GM21423 (cell line): Measurements from ENCODE around the gene FILIP1L.

ENCODE experiments used
- ATAC-seq: cut with Tn5 transposase; IDR thresholded peaks from one replicate; pipeline ENCODE4 v1.9.1; 2021; ENCODE audit warnings: mild to moderate bottlenecking, moderate library complexity; ENCODE audit not compliant: unreplicated experiment

FILIP1L gene

DNA sequence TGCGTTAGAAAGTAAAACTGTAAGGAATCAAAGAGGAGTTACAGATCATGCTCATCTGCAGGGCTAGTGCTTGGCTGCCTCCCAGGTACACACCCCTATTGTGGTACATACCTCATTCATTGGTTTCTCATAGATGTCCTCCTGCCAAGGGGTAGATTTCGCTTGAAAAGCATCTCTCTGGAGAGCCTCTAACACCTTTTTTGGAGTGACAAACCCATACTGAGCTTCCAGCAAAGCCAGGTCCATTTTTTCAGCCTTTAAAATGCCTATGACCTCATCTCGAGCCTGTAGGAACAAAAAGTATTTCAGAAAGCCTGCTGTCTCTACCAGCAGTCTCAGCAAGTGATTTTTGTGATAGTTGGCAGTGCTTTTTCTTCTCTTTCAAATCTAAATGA lies 184.6 kb downstream of the FILIP1L start:
- no peak for ATAC-seq

DNA sequence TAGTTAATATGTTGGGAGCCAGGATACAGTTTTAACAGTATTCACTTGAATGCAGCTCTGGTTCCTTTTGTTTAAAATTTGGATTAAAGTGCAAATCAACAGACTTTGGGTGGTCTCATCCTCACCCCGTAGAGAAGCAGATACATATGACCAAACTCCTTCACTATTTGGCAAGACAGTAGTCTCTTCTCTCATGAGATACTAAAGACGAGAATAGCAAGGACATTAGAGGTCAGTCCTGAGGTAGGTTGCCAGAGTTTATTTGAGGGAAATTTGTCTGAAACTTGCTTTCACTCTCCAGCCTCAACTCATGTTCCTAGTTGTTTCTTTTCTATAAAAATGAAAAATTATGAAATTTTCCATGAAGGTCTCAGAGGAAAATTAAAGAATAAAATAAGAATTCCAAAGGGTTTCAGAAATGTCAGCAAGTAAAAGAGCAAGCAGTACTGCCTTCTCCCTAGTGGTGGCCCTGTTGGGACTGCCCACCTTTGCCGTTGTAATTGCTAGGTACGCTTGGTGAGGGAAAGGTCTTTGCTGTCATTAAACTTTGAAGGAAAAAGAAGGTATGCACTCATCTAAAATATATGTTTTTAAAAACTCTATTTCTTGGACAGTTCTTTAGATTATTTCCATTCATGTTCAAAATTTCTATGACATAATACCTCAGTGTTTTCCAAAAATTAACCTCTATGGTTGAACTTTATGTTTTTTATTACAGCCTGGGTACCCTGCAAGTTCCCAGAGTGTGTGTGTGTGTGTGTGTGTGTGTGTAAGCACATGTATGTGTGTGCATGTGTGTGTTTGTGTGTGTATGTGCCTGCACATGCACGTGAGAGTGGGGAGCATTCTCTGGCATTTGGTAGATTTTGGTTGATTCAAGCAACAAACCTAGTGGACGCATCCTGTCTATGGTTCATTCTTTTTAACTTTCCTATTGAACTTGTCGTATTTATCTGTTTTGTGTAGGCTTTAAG lies 185.2 kb downstream of the FILIP1L start:
- no peak for ATAC-seq

DNA sequence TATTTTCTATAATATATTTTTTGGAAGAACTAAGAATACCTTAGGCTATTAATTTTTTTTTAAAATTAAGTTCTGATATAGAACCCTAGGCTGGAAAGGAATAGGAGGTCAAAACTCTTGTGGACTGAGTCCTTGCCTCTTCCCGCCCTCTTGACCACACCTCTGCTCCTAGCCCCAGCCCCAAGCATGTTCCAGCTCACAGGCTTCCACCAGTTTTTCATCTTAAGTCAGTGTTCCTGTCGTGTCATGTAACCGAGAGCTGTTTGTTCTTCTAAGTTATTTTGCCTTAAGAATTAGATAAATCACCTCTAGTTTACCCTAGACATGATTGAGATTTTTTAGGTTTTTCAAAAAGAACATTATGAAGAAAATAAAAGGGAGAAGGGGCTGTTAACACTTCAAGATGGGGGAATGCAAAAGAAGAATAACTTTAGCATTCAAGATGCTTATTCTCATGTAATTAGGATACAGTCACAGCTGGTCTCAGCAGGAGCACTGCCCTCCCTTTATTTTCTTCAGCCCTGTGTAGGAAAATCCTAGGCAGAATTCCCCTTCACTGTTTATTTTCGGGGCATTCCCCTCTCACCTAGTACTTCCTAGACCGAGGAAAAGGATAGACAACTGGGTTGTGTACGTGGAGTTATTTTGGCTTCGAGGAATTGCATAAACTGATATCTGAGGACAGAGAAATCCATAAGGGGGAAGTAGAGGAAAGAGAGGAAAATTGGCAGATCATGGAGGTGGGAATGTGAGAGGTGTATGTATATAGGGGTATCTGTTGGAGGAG lies 186.4 kb downstream of the FILIP1L start:
- no peak for ATAC-seq

DNA sequence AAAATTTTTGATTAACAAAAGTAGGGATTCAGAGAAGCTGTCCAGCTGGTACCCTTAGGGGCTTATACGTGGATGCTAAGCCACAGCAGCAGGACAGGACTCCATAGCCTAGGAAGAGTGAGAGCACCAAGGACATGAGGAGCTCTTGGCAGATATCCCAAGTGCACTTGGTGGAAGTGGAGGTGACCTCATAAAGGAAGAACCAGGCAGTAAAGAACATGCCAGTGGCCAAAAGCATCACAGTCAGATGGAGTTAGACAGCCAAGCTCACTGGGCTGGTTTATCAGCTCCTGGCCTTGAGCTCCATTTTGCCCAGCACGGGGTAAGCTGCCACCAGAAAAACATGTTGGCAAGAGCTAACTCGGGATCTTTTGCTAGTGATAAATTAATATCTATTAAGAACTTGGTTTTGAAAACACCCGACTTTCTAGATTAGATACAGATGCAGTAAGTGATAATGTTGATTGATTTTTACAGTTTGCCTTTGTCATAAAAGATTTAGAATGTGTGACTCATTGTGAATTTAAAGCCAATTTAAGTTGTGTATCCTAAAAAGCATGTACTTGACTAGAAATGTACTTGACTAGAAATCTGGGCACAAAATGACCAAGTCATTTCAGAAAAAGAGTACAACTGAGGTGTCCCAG lies 188.6 kb downstream of the FILIP1L start:
- ATAC-seq: no peak

DNA sequence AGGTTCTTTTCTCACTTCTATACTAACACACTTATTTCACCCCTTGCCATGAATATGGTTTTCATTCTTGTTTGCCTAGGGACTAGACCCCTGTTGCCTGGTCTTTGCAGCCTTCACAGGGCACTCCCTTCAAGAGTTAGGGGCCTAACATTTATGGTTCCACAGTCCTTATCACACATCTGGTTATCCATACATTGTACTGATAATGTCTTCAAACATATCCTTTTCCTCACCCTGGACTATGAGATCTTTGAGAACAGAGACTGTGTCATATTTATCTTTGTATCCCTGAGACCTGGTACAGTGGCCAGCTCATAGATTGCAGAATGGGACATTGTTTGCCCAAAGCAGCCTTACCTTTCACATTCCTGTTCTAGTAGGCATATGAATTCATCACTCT lies 190.4 kb downstream of the FILIP1L start:
- no peak for ATAC-seq

DNA sequence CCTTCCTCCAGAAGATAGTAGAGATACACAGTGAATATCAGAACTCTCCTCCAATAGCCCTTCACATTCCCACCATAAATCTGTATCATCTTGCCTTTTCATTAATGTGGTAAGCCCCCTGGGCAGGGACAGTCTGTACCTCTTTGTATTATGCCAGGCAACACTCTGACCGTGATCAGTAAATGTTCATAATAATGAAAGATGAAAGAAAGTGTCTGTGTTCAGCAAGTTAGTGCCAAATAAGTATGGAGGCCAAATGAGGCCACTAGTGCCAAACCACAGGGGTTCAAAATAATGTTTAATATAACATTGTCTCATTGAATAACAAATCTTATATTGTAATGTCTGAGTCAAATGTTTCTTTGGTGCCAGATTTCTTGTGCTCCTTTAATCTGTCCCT lies 192.3 kb downstream of the FILIP1L start:
- ATAC-seq: no peak

DNA sequence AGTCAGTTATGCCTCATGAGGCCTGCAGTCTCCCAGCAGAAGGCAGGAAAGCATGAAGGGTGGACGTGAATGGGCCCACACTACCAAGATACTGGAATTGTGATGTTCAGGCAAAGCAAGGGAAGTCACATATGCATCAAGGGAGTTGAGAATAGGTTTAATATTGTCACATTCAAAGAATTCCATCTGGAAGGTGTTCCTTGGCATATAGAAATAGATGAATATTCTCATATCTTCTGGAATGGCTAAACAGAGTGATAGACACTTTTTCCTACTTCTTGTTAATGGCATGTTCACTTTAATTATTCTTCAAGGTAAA lies 193.0 kb downstream of the FILIP1L start:
- no peak for ATAC-seq

DNA sequence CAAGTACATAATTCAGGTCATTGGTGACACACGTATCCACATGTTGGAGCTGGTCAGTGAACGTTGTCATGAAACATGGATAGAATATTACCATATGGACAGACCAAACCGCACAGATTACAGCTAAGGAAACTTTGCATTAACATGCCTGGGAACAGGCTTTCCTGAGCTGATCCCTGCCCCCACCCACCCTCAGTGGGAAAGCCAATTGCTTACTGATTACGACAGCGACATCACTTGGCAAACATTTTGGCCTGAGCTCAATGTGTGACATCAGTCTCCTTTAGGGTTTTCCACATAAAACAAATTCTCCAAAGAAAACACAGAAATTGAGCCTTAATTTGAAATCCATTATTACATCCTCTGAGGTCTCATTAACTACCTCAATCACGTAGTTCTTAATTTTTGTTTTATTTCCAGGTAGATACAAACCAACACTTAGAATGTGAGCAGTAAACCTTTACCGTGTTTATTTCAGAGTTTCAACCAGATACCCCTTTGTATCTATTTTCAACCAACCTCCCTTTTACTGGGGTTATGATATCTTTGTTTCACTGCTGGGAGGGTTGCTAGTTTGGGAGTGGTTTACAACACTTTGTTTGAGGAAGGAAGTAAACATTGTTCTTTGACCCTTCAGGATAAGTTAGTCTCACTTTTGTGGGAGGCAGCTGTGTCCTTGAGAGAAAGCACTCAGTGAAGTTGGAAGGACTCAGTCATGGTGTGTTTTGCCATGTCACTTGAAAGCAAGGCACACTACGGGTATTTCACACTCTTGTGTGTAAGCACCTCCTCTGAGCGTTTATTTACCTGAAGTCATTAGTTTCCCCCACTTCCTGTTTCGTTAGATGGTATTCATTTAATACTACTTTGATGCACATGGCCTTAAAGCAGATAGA lies 193.6 kb downstream of the FILIP1L start:
- ATAC-seq: no peak

DNA sequence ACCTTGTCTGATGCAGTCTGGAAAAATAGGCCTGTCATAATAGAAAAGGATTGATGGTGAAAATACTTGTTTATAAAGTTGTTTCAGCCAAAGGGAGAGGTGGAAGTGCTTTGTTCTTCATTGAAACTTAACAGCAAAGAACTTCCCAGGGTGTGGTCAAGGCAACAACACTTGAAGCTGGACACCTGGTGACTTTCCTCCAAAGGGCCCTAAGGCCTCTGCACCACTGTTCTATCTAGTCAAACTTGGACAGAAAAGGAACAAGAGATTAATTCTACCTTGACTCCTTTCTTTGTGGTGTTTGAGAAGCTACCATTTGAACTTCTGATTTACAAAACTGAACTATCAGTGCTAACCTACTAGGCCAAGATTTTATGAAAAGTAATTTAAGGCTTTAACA lies 194.6 kb downstream of the FILIP1L start:
- ATAC-seq: no peak

DNA sequence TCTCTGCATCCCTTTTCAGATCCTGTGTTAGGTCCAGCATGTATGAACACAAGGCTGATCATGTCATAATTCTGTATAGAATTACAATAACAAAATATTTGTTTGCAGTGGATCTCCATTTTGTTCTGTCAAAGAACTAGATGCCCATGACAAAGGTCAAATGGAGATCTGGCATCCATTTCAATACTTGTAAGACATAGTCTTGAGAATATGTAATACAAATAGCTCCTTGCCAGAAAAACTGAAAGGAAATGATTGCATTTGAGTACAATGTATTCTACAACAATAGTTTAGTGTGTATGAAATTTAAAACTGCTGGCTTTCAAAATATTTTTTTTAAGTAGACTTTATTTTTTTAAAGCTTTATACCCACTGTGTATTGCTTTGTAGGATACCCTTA lies 195.6 kb downstream of the FILIP1L start:
- ATAC-seq: no peak

DNA sequence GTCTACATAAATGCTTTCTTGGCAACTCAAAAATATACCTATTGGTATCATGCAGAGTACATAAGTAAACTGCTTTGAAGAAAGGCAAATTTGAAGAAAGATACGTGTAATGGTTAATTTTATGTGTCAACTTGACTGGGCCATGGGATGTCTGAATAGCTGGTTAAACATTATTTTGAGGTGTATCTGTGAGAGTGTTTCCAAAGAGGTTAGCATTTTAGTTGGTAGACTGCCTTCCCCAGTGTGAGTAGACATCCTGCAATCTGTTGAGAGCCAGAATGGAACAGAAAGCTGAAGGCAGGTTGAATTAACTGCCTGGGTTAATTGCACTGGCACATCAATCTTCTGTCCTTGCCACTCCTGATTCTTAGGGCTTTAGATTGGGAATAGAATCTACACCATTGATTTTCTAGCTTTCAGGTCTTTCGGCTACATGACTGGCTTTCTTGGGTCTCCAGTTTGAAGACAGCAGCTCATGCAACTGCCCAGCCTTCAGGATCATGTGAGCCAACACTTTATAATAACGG lies 198.3 kb downstream of the FILIP1L start:
- ATAC-seq: no peak

DNA sequence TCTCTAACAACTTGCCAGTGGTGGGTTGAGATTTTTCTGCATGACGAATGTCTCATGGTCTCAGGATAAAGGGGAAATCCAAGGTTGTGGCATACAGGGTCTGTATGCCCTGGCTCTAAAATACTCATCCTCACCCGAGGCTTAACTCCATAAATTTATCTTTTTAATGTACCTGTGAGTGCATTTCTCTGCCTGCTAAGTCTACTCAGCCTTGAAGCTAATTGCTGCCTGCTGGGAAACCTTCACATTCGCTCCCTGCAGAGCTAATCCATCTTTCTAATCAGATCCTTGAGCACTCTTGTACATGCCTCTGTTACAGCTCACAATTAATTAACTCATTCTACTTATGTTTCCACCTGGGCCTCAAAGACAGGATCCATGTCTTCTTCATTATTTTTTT lies 202.9 kb downstream of the FILIP1L start:
- no peak for ATAC-seq

DNA sequence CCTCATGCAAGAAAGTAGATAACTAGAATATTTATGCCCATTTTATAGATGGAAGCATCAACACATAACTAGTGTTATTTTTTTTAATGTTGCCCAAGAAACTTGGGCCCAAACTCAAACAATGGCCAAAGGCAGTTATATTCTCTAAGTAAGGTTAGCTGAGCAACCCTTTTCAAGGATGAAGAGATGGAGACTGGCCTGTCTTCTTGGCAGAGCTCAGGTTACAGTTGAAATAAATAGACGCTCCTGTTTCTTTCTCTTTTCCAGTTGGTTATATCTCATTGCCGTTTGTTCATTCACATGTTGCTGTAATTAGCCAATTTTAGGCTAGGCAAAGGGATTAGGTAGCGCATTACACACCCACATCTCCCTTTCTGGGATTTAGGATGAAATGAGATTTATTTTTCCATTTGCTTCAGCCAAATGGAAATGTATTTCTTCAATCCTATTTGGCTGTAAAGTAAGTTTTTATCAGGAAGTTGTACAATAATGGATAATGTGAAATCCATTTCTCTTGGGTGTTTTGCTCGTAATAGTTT lies 203.5 kb downstream of the FILIP1L start:
- ATAC-seq: no peak

DNA sequence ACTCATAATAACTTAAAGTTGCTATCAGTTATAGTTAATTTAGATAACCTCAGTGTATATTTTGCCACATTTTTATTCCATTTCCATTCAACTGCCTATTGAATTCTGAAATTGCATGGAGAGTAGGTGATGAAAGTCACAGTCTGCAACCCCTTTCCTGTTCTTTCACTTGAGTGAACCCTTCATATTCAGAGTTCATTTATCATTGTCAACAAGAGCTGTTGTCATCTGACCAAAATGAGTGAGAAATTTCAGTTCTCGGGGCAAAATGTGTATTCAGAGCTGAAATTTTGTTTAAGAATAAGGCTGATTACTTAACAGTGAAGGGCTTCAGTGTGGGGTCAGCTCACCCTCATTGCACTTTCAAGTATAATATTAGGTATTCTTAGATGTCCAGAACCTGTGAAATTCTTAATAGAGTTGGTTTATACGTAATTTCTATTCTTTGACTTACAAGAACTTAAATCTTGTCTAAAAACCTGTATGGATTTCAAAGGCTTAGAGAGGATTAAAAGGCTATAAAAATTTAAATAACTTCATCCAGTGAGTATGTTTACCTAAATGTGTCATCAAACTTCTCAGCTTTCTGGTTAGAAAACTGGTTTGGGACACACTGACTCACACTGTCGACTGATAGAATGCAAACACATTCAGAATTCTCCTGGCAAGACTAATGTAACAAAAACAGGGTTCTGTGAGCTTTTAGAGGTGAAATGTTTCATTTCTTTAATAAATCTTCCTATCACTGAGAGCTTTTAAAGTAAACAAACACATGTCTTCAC lies 204.4 kb downstream of the FILIP1L start:
- ATAC-seq: no peak

DNA sequence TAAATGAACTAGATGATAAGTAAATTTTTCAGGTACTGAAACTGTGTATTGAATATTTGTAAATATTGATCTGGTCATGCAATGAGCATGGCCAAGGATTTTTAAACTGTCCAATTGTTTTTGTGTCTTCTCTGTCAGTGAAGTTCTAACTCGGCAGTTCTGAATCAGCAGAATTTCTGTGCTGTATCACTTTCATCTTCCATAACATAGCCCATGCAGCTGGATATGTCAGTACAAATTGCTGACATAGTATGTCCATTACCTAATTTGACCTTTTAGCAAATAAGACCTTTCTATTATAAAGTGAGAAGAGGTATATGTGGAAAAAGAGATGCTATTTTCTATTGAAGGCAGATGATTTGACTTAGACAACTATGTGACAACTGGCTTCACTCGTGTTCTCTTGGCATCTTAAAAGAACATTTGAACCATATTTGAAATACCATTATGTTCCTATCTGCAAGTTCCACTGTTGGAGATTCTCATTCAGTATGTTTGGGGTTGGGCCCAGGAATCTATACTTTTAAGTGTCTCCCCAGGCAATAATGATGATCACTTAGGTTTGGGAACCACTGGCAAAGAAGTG lies 206.2 kb downstream of the FILIP1L start:
- ATAC-seq: no peak

DNA sequence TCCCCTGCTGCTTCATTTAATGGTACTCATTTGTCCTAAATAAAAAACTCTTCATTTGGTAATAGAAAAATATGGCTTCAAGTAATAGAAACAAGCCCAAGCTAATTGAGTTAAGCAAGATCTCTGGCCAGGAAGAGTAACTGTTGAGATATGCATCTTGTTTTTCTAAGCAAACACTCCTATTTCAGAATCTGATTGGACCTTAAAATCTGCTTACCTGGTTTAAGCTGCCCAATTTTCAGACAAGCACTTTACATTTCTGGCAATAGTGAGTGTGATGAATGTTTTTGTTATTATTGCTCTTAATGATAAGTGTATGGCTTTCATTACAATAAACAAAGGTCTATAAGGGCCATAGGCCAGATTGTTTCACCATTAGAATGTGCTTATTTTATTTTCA lies 210.4 kb downstream of the FILIP1L start:
- no peak for ATAC-seq

DNA sequence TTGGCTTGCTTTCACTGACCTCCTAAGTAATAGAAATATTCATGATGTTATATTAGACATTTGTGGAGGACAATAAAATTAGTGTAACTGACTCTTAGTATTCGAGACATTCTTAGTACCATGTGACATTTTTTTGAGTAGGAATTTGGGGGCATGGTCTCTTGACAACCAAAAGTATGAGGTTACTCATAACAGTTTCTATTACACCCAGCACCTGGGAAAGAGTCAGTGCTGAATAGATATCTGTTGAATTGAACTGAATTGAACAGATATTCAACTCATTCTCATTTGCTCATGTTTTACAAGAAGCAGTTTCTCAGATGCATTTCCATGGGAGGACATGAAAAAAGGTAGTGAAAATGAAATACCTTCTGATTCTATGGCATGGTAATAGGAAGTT lies 212.2 kb downstream of the FILIP1L start:
- no peak for ATAC-seq

DNA sequence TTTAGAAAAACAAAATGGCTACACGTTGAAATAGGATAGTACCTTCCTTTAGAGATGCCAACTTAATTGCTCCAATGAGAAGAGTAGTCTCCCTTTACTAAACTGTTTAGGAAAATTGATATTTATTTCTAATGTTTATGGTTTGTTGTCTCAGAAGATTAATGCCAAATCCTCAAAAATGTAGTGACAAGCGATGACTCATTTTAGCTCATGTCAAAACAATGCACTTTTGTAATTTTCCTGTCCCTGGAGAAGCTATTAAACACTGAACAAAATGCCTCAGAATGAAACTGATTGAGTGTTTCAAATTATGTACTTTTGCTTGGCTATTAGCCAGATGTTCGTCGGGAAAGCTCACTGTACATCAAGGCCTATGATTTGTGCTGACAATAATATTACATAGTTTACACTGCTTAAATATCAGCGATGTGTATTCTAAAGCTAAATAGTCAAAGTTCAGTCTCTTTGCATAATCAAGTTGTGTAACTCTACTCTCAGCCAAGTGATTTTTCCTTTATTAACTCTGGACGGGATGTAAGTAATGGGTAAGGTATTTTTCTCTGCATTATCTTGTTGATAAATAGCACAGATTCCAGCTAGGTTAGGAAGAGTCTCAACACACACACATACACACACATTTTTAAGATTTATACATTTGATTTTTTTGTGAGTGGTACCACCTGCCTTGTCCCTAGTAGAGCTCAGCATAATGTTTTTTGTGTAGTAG lies 212.9 kb downstream of the FILIP1L start:
- no peak for ATAC-seq
